SK-N-SH (cell line): Measurements from ENCODE around the gene KRTAP11-1. TPM values are rescaled to one million over a fixed set of nuclear protein-coding genes. Genes with fewer than 3 reads are reported as not detected.
A peak's percentile ranks its signal among the peaks of the same experiment; 100 is the strongest.

Experiments
- CTCF ChIA-PET: fragments of 300-600, 350-600 bp; formaldehyde crosslinking; extraction: SDS; loops from one replicate; lab custom pipeline; 2021; lab: Yijun Ruan, JAX
- POLR2A ChIA-PET: fragments of 350-600 bp; sonication (Branson Sonifier 250); formaldehyde crosslinking; extraction: SDS; loops from one replicate; lab custom pipeline; 2020; ENCODE audit warnings: antibody characterized with exemption, inconsistent platforms; lab: Yijun Ruan, JAX
- DNase-seq: peaks from one replicate; pipeline ENCODE4 v3.0.0; 2012
- H2AFZ ChIP-seq: fragments of 200-600 bp; sonication (generic); 2 replicates; pipeline ENCODE4 v1.8.1; 2016; ENCODE audit warnings: antibody characterized with exemption, mild to moderate bottlenecking, low read depth
- H3F3A ChIP-seq: fragments of 200-600 bp; sonication (generic); replicated peaks from 2 replicates; pipeline ENCODE3; 2016; ENCODE audit warnings: antibody characterized with exemption, mild to moderate bottlenecking; ENCODE audit not compliant: insufficient read depth
- H3K27ac ChIP-seq, 2 experiments: fragments of 200-500 bp in 1 of 2; fragments of 200-600 bp in 1 of 2; sonication (Bioruptor generic) in 1 of 2; sonication (generic), shearing (Covaris generic) in 1 of 2; 2 replicates each; pipeline versions ENCODE4 v1.5.1 to v1.6.1; 2014 to 2016; ENCODE audit warnings: low read depth in 2 of 2, inconsistent platforms in 1 of 2, low read length in 1 of 2, mild to moderate bottlenecking in 1 of 2, mixed read lengths in 1 of 2
- H3K27me3 ChIP-seq: fragments of 200-600 bp; sonication (generic), shearing (Covaris generic); 2 replicates; pipeline ENCODE4 v1.6.1; 2016; ENCODE audit warnings: mixed run types; ENCODE audit not compliant: insufficient read depth
- H3K36me3 ChIP-seq, 2 experiments: fragments of 200-500 bp in 1 of 2; fragments of 200-600 bp in 1 of 2; sonication (Bioruptor generic) in 1 of 2; sonication (generic) in 1 of 2; replicated peaks in 1 of 2; 2 replicates each; pipeline versions ENCODE3 to v1.5.1; 2014 to 2016; ENCODE audit warnings: low read length in 1 of 2, mild to moderate bottlenecking in 1 of 2; ENCODE audit not compliant: insufficient read depth in 2 of 2, control insufficient read depth in 1 of 2
- H3K4me1 ChIP-seq, 2 experiments: fragments of 200-500 bp in 1 of 2; fragments of 200-600 bp in 1 of 2; sonication (Bioruptor generic) in 1 of 2; sonication (generic), shearing (Covaris generic) in 1 of 2; 2 replicates each; pipeline versions ENCODE4 v1.5.1 to v1.6.1; 2014 to 2016; ENCODE audit warnings: low read depth in 1 of 2, low read length in 1 of 2, mixed run types in 1 of 2; ENCODE audit not compliant: insufficient read depth in 2 of 2, control insufficient read depth in 1 of 2
- H3K4me2 ChIP-seq: fragments of 200-600 bp; sonication (generic), shearing (Covaris generic); 2 replicates; pipeline ENCODE4 v1.6.1; 2017; ENCODE audit warnings: mixed run types
- H3K4me3 ChIP-seq, 2 experiments: fragments of 200-500 bp in 1 of 2; fragments of 200-600 bp in 1 of 2; sonication (Bioruptor generic) in 1 of 2; sonication (generic), shearing (Covaris generic) in 1 of 2; 2 replicates each; pipeline versions ENCODE4 v1.5.1 to v1.8.1; 2014 to 2016; ENCODE audit warnings: low read depth in 2 of 2, inconsistent platforms in 1 of 2, low read length in 1 of 2, mild to moderate bottlenecking in 1 of 2, mixed read lengths in 1 of 2, moderate library complexity in 1 of 2
- H3K79me2 ChIP-seq: fragments of 200-600 bp; sonication (generic); 2 replicates; pipeline ENCODE4 v1.8.1; 2017; ENCODE audit warnings: mild to moderate bottlenecking; ENCODE audit not compliant: insufficient read depth
- H3K9ac ChIP-seq: fragments of 200-600 bp; sonication (generic); 2 replicates; pipeline ENCODE4 v1.6.1; 2017; ENCODE audit warnings: mixed run types
- H3K9me2 ChIP-seq: fragments of 200-600 bp; sonication (generic); 2 replicates; pipeline ENCODE4 v1.6.1; 2017; ENCODE audit warnings: mixed run types
- H3K9me3 ChIP-seq: fragments of 200-600 bp; sonication (generic); 2 replicates; pipeline ENCODE4 v1.6.1; 2017; ENCODE audit warnings: mixed run types, mild to moderate bottlenecking, moderate library complexity
- H4K20me1 ChIP-seq: fragments of 200-600 bp; sonication (generic); 2 replicates; pipeline ENCODE4 v1.6.1; 2017; ENCODE audit warnings: mild to moderate bottlenecking, mixed run types; ENCODE audit not compliant: insufficient read depth
- FOSL2 ChIP-seq: IDR thresholded peaks from 2 replicates; pipeline ENCODE4 v1.4.0; 2012; ENCODE audit warnings: low read depth, mild to moderate bottlenecking, moderate library complexity, borderline replicate concordance
- JUND ChIP-seq: IDR thresholded peaks from 2 replicates; pipeline ENCODE4 v1.4.0; 2012
- MXI1 ChIP-seq: IDR thresholded peaks from 2 replicates; pipeline ENCODE4 v1.6.1; 2012; ENCODE audit warnings: mild to moderate bottlenecking, low read depth, low read length, improper control_type of control experiment
- RAD21 ChIP-seq: IDR thresholded peaks from 2 replicates; pipeline ENCODE4 v1.6.1; 2012; ENCODE audit warnings: mild to moderate bottlenecking, low read length
- RFX5 ChIP-seq: IDR thresholded peaks from 2 replicates; pipeline ENCODE4 v1.6.1; 2012; ENCODE audit warnings: mild to moderate bottlenecking, improper control_type of control experiment, low read length
- RXRA ChIP-seq: IDR thresholded peaks from 2 replicates; pipeline ENCODE4 v1.4.0; 2012; ENCODE audit warnings: low read depth, mild to moderate bottlenecking, borderline replicate concordance
- SIN3A ChIP-seq: IDR thresholded peaks from 2 replicates; pipeline ENCODE4 v1.6.1; 2012; ENCODE audit warnings: low read depth, mild to moderate bottlenecking, low read length, moderate library complexity, borderline replicate concordance
- SMC3 ChIP-seq: IDR thresholded peaks from 2 replicates; pipeline ENCODE4 v1.6.1; 2012; ENCODE audit warnings: low read depth, low read length, improper control_type of control experiment
- TAF1 ChIP-seq: IDR thresholded peaks from 2 replicates; pipeline ENCODE4 v1.6.1; 2012; ENCODE audit warnings: low read depth, mild to moderate bottlenecking, low read length, moderate library complexity, borderline replicate concordance
- WGBS: methylation state at CpG from one replicate; pipeline ENCODE4 v1.1.6; 2017; ENCODE audit warnings: low lambda C conversion rate; 5-methylcytosine and 5-hydroxymethylcytosine counted together
- polyA plus RNA-seq, 3 experiments: library from polyadenylated mRNA; depleted of rRNA; stranded (reverse); fragments of >200 nt; gene quantifications; 2 replicates each; pipeline ENCODE4 v1.2.3, GENCODE V29; 2012
- TF ChIP-seq, protein P1 (sequence below): fragments of 200-600 bp; sonication (generic); IDR thresholded peaks from 2 replicates; pipeline ENCODE4 v1.6.1; 2017; ENCODE audit warnings: antibody characterized with exemption, mild to moderate bottlenecking, moderate library complexity
- TF ChIP-seq, protein P2 (sequence below): IDR thresholded peaks from 2 replicates; pipeline ENCODE4 v1.4.0; 2012; ENCODE audit warnings: low read depth, borderline replicate concordance
- TF ChIP-seq, protein P3 (sequence below): fragments of 150-350 bp; IDR thresholded peaks from 2 replicates; pipeline ENCODE4 v1.6.1; 2017; ENCODE audit warnings: antibody characterized with exemption, low read length, low read depth, borderline replicate concordance
- TF ChIP-seq, protein P4 (sequence below): IDR thresholded peaks from 2 replicates; pipeline ENCODE4 v1.6.1; 2012; ENCODE audit warnings: mild to moderate bottlenecking, low read depth, low read length, moderate library complexity

The KRTAP11-1 gene
- polyA plus RNA-seq, 1 of the 3 experiments (the other 2 are of a cell fraction), result not detected

DNA sequence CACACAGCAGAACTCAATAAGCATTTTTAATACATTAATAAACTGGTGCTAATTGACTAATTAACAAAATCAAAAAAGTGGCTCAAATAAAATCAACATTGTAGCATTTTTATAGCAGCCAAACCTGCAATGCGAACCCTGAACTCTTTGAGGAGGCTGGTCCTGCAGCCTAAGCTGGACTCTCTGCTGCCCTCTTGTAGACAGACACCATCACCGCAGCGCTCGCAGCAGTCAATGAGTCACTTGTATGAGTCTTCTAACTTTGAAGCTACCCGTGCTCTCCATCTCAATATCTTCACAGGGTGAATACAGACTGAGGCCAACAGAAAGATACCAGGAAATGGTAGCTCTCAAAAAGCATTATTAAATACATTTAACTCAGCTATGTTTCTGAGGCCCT is 42.1 kb downstream of the KRTAP11-1 start:
- no peaks in the 10 kb centered on the region for H3F3A ChIP-seq
- peak; percentile 25 for DNase-seq
- H3K4me2 ChIP-seq, result no peak overlapping the region
- H3K27me3 ChIP-seq, result peaks cover 8% of the 10 kb centered on the region; the same call in 1 of the 2 replicates
- H4K20me1 ChIP-seq, result no peaks in the 10 kb centered on the region
- no peaks in the 10 kb centered on the region for H3K4me1 ChIP-seq
- H3K79me2 ChIP-seq, result no peaks in the 10 kb centered on the region
- no peak overlapping the region for H3K27ac ChIP-seq
- TF ChIP-seq, protein P1, sequence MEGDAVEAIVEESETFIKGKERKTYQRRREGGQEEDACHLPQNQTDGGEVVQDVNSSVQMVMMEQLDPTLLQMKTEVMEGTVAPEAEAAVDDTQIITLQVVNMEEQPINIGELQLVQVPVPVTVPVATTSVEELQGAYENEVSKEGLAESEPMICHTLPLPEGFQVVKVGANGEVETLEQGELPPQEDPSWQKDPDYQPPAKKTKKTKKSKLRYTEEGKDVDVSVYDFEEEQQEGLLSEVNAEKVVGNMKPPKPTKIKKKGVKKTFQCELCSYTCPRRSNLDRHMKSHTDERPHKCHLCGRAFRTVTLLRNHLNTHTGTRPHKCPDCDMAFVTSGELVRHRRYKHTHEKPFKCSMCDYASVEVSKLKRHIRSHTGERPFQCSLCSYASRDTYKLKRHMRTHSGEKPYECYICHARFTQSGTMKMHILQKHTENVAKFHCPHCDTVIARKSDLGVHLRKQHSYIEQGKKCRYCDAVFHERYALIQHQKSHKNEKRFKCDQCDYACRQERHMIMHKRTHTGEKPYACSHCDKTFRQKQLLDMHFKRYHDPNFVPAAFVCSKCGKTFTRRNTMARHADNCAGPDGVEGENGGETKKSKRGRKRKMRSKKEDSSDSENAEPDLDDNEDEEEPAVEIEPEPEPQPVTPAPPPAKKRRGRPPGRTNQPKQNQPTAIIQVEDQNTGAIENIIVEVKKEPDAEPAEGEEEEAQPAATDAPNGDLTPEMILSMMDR, result peak; percentile 61
- peak; percentile 37; the same call in 1 of the 2 replicates for TF ChIP-seq JUND
- peak; percentile 60; the same call in 1 of the 2 replicates for TF ChIP-seq FOSL2
- no peak for TF ChIP-seq RFX5
- peak; percentile 40 for TF ChIP-seq RAD21
- peak; percentile 39; the same call in 1 of the 2 replicates for TF ChIP-seq SMC3
- no peak for TF ChIP-seq SIN3A
- TF ChIP-seq, all 33 proteins: peak for 5
- Histone ChIP-seq H3K9me2 (no peaks in the 10 kb centered on the region), H3K9ac (no peak overlapping the region), H3K4me3 (no peak overlapping the region; a peak in 1 of 4 replicates), H2AFZ (no peak overlapping the region), H3K36me3 (no peaks in the 10 kb centered on the region), H3K9me3 (no peaks in the 10 kb centered on the region)
- POLR2A ChIA-PET, result no interaction called here
- 0% methylated on average over 5 of the region's 5 CpGs for WGBS
- CTCF ChIA-PET, result interaction anchor here (0.6 to 1.6 kb wide), 6 partner anchors 10 to 88 kb away, joined by 3 to 7 read pairs (median 4); partner anchors contain the start of genes KRTAP7-1 and KRTAP8-1

DNA sequence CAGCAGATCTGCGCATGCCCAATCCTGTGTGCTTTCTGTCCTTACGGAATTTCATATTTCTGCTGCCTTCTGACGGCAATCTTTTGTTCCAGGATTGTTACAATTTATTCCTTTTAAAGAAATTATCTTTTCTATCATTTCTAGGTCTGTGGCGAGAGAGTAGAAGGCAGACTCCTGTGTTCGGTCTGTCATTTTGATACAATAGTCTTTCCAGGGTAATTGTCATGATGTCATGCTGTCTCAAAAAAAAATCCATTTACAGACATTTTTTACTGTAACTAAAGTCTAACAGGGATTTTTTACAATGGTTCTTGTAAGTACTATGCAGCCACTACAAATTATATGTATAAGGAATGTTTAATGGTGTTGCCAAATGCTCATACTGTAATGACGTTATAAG is 42.8 kb downstream of the KRTAP11-1 start:
- H4K20me1 ChIP-seq, result no peaks in the 10 kb centered on the region
- TF ChIP-seq, protein P2, sequence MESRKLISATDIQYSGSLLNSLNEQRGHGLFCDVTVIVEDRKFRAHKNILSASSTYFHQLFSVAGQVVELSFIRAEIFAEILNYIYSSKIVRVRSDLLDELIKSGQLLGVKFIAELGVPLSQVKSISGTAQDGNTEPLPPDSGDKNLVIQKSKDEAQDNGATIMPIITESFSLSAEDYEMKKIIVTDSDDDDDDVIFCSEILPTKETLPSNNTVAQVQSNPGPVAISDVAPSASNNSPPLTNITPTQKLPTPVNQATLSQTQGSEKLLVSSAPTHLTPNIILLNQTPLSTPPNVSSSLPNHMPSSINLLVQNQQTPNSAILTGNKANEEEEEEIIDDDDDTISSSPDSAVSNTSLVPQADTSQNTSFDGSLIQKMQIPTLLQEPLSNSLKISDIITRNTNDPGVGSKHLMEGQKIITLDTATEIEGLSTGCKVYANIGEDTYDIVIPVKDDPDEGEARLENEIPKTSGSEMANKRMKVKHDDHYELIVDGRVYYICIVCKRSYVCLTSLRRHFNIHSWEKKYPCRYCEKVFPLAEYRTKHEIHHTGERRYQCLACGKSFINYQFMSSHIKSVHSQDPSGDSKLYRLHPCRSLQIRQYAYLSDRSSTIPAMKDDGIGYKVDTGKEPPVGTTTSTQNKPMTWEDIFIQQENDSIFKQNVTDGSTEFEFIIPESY, result no peak
- TF ChIP-seq, protein P3, sequence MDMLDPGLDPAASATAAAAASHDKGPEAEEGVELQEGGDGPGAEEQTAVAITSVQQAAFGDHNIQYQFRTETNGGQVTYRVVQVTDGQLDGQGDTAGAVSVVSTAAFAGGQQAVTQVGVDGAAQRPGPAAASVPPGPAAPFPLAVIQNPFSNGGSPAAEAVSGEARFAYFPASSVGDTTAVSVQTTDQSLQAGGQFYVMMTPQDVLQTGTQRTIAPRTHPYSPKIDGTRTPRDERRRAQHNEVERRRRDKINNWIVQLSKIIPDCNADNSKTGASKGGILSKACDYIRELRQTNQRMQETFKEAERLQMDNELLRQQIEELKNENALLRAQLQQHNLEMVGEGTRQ, result no peak
- TF ChIP-seq, protein P4, sequence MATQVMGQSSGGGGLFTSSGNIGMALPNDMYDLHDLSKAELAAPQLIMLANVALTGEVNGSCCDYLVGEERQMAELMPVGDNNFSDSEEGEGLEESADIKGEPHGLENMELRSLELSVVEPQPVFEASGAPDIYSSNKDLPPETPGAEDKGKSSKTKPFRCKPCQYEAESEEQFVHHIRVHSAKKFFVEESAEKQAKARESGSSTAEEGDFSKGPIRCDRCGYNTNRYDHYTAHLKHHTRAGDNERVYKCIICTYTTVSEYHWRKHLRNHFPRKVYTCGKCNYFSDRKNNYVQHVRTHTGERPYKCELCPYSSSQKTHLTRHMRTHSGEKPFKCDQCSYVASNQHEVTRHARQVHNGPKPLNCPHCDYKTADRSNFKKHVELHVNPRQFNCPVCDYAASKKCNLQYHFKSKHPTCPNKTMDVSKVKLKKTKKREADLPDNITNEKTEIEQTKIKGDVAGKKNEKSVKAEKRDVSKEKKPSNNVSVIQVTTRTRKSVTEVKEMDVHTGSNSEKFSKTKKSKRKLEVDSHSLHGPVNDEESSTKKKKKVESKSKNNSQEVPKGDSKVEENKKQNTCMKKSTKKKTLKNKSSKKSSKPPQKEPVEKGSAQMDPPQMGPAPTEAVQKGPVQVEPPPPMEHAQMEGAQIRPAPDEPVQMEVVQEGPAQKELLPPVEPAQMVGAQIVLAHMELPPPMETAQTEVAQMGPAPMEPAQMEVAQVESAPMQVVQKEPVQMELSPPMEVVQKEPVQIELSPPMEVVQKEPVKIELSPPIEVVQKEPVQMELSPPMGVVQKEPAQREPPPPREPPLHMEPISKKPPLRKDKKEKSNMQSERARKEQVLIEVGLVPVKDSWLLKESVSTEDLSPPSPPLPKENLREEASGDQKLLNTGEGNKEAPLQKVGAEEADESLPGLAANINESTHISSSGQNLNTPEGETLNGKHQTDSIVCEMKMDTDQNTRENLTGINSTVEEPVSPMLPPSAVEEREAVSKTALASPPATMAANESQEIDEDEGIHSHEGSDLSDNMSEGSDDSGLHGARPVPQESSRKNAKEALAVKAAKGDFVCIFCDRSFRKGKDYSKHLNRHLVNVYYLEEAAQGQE, result no peak
- TF ChIP-seq FOSL2, result no peak
- TF ChIP-seq MXI1, result no peak
- no peak for TF ChIP-seq TAF1
- TF ChIP-seq RAD21, result no peak
- no peak for TF ChIP-seq RXRA
- no peak for TF ChIP-seq SIN3A
- TF ChIP-seq, all 33 proteins: peak for 0
- Histone ChIP-seq H3F3A (no peaks in the 10 kb centered on the region), H3K36me3 (no peaks in the 10 kb centered on the region), H3K27ac (no peak overlapping the region), H3K79me2 (no peaks in the 10 kb centered on the region), H3K27me3 (peaks cover 8% of the 10 kb centered on the region; the same call in 1 of the 2 replicates), H3K4me1 (no peaks in the 10 kb centered on the region), H3K9ac (no peak overlapping the region), H3K9me3 (no peaks in the 10 kb centered on the region), H3K4me3 (no peak overlapping the region), H2AFZ (no peak overlapping the region), H3K4me2 (no peak overlapping the region), H3K9me2 (no peaks in the 10 kb centered on the region)
- CTCF ChIA-PET, result interaction anchor here (1.4 to 1.6 kb wide), 2 partner anchors 17 to 89 kb away, joined by 3 to 4 read pairs; no protein-coding TSS in a partner anchor
- WGBS, result 20% methylated on average over 6 of the region's 6 CpGs
- no peak for DNase-seq
- POLR2A ChIA-PET, result no interaction called here
